HepG2 (cell line): ENCODE data around the gene FBXO28.

ENCODE experiments used
- CSRNP2 ChIP-seq: sonication (generic); formaldehyde crosslinking; conservative IDR thresholded peaks from 2 replicates; pipeline ENCODE4 v1.8.0; 2022; ENCODE audit warnings: low read depth, missing genetic modification reagents
- DZIP1 ChIP-seq: sonication (generic); formaldehyde crosslinking; IDR thresholded peaks from 2 replicates; pipeline ENCODE4 v1.5.0; 2020; ENCODE audit warnings: mild to moderate bottlenecking, missing genetic modification reagents
- MEF2D ChIP-seq: sonication (generic); formaldehyde crosslinking; IDR thresholded peaks from 2 replicates; pipeline ENCODE4 v1.5.1; 2020; ENCODE audit warnings: mild to moderate bottlenecking, missing genetic modification reagents
- MXI1 ChIP-seq: IDR thresholded peaks from 3 replicates; pipeline ENCODE4 v1.6.1; 2012; ENCODE audit warnings: low read depth, low read length, inconsistent platforms, borderline replicate concordance
- POLR2A ChIP-seq, 2 experiments: IDR thresholded peaks; 2 replicates each; pipeline ENCODE4 v1.6.1; 2011; ENCODE audit warnings: low read depth in 2 of 2, low read length in 2 of 2, mild to moderate bottlenecking in 1 of 2, moderate library complexity in 1 of 2; ENCODE audit not compliant: insufficient read depth in 1 of 2
- RAD21 ChIP-seq: fragments of 450-650 bp; formaldehyde crosslinking; IDR thresholded peaks from 2 replicates; pipeline ENCODE4 v1.5.0; 2020; ENCODE audit warnings: mild to moderate bottlenecking
- YY1 ChIP-seq: IDR thresholded peaks from 2 replicates; pipeline ENCODE4 v1.6.1; 2011; ENCODE audit warnings: low read length, low read depth, moderate library complexity, mild to moderate bottlenecking; ENCODE audit not compliant: insufficient read depth, insufficient replicate concordance
- ZBTB33 ChIP-seq: sonication (generic); formaldehyde crosslinking; IDR thresholded peaks from 2 replicates; pipeline ENCODE4 v1.4.0; 2020; ENCODE audit warnings: missing genetic modification reagents
- ZNF18 ChIP-seq: sonication (generic); formaldehyde crosslinking; IDR thresholded peaks from 2 replicates; pipeline ENCODE4 v1.8.0; 2022; ENCODE audit warnings: mild to moderate bottlenecking, missing genetic modification reagents; ENCODE audit not compliant: insufficient replicate concordance

- TF ChIP-seq ZBTB33 (CRISPR knock-in tag) = no peak
- TF ChIP-seq CSRNP2 = no peak
- TF ChIP-seq RAD21 (CRISPR knock-in tag) = no peak
- TF ChIP-seq DZIP1 (CRISPR knock-in tag) = no peak
- no peak for TF ChIP-seq MEF2D (CRISPR knock-in tag)
- TF ChIP-seq POLR2A (IDR thresholded peaks at IDR 0.05; ENCODE audit: insufficient read depth in 1 of 2, low read depth in 2 of 2, low read length in 2 of 2) = no peak
- no peak for TF ChIP-seq ZNF18
- no peak for TF ChIP-seq YY1
- no peak for TF ChIP-seq MXI1
Observed at GRCh38 chr1:224159541-224159940, 45.6 kb downstream of the FBXO28 start.
